T-helper 17 cell (primary cell): ENCODE data around the gene KIRREL2. TPM values are rescaled to one million over a fixed set of nuclear protein-coding genes. Genes with fewer than 3 reads are reported as not detected.

ENCODE experiments used
- ATAC-seq: fragments of 150-1000 bp; cut with Tn5 transposase; 2 replicates; pipeline ENCODE4 v1.10.0; 2021; ENCODE audit warnings: mild to moderate bottlenecking, moderate library complexity
- DNase-seq, 3 donors: peaks; one replicate each; pipeline versions ENCODE4 v3.0.0 to v3.0.0-alpha.2; 2020 to 2021
- H3K9me3 ChIP-seq: one replicate; pipeline ENCODE4 v1.7.0; 2013; ENCODE audit warnings: low read length, mild to moderate bottlenecking; ENCODE audit not compliant: control insufficient read depth, poor library complexity, severe bottlenecking
- H3K27ac Mint-ChIP-seq: one replicate; pipeline ENCODE4 v1.8.0; 2022; ENCODE audit warnings: mild to moderate bottlenecking, moderate library complexity, mixed read lengths
- H3K27me3 Mint-ChIP-seq: one replicate; pipeline ENCODE4 v1.8.0; 2022; ENCODE audit warnings: mixed read lengths
- H3K36me3 Mint-ChIP-seq: one replicate; pipeline ENCODE4 v1.8.0; 2022; ENCODE audit warnings: low read depth, mixed read lengths
- H3K4me1 Mint-ChIP-seq: one replicate; pipeline ENCODE4 v1.8.0; 2022; ENCODE audit warnings: mild to moderate bottlenecking, mixed read lengths
- H3K4me3 Mint-ChIP-seq: one replicate; pipeline ENCODE4 v1.8.0; 2022; ENCODE audit warnings: mild to moderate bottlenecking, moderate library complexity, mixed read lengths
- total RNA-seq, 4 donors: library from RNA in 2 of 4; stranded (reverse) in 2 of 4; gene quantifications; one replicate each; pipeline ENCODE4 v1.2.3 and lab custom pipeline; 2022 to 2026

Gene KIRREL2
- total RNA-seq (not detected), total RNA-seq (lab: John Stamatoyannopoulos, UW) (0 to 0.15 reads per million in 2 donors)

GRCh38 chr19:35856546-35857149 is at the start of gene KIRREL2:
Gene KIRREL2 (plus strand): TSS chr19:35856911. CDS start chr19:35857120, 209 bp downstream.
- H3K4me3 Mint-ChIP-seq = peak within 1 kb of the TSS; percentile 89
- ATAC-seq (peak; percentile 51), DNase-seq (no peak)
- peaks cover 15% of the 10 kb centered on the region for H3K4me1 Mint-ChIP-seq
- H3K9me3 ChIP-seq = no peaks in the 10 kb centered on the region
- H3K27ac Mint-ChIP-seq = no peak within 1 kb of the TSS
- H3K27me3 Mint-ChIP-seq = peaks cover 73% of the 10 kb centered on the region
- H3K36me3 Mint-ChIP-seq = peaks cover 12% of the 10 kb centered on the region

- ATAC-seq (no peak), DNase-seq (no peak)
- H3K27ac Mint-ChIP-seq = peak overlapping the region; percentile 51
- no peaks in the 10 kb centered on the region for H3K36me3 Mint-ChIP-seq
- H3K4me1 Mint-ChIP-seq = peaks cover 13% of the 10 kb centered on the region
- peaks cover 28% of the 10 kb centered on the region for H3K27me3 Mint-ChIP-seq
- H3K9me3 ChIP-seq = no peaks in the 10 kb centered on the region
- H3K4me3 Mint-ChIP-seq = no peak overlapping the region
Measured at GRCh38 chr19:35807633-35808032, 49.1 kb upstream of the KIRREL2 start.

GRCh38 chr19:35811317-35812219 is 45.1 kb upstream of the KIRREL2 start:
- no peak overlapping the region for H3K27ac Mint-ChIP-seq
- H3K9me3 ChIP-seq = no peaks in the 10 kb centered on the region
- peaks cover 43% of the 10 kb centered on the region for H3K27me3 Mint-ChIP-seq
- H3K36me3 Mint-ChIP-seq = no peaks in the 10 kb centered on the region
- H3K4me1 Mint-ChIP-seq = peaks cover 2% of the 10 kb centered on the region
- ATAC-seq = no peak
- DNase-seq = no peak
- H3K4me3 Mint-ChIP-seq = no peak overlapping the region

- H3K36me3 Mint-ChIP-seq = no peaks in the 10 kb centered on the region
- no peak for DNase-seq
- no peak for ATAC-seq
- no peaks in the 10 kb centered on the region for H3K9me3 ChIP-seq
- peaks cover 46% of the 10 kb centered on the region for H3K27me3 Mint-ChIP-seq
- H3K27ac Mint-ChIP-seq = no peak within 1 kb of the TSS
- peaks cover 2% of the 10 kb centered on the region for H3K4me1 Mint-ChIP-seq
- no peak within 1 kb of the TSS for H3K4me3 Mint-ChIP-seq
Measured at GRCh38 chr19:35812220-35813042, 44.3 kb upstream of the KIRREL2 start, which contains the start of gene PRODH2. Gene PRODH2 (minus strand): TSS chr19:35812845. CDS start chr19:35812805, 40 bp downstream.

- no peak overlapping the region for H3K27ac Mint-ChIP-seq
Measured at GRCh38 chr19:35813043-35813890, 43.4 kb upstream of the KIRREL2 start.

GRCh38 chr19:35816262-35816661 is 40.4 kb upstream of the KIRREL2 start:
- peak overlapping the region; percentile 45 for H3K4me3 Mint-ChIP-seq
- no peaks in the 10 kb centered on the region for H3K9me3 ChIP-seq
- H3K36me3 Mint-ChIP-seq = peaks cover 3% of the 10 kb centered on the region
- H3K27me3 Mint-ChIP-seq = peaks cover 36% of the 10 kb centered on the region
- H3K27ac Mint-ChIP-seq = peak overlapping the region; percentile 60
- H3K4me1 Mint-ChIP-seq = peaks cover 2% of the 10 kb centered on the region
- ATAC-seq = no peak
- no peak for DNase-seq

More at GRCh38 chr19:35813043-35813890, 43.4 kb upstream of the KIRREL2 start:
- peaks cover 43% of the 10 kb centered on the region for H3K27me3 Mint-ChIP-seq
- H3K36me3 Mint-ChIP-seq = peaks cover under 1% of the 10 kb centered on the region
- no peak for ATAC-seq
- no peaks in the 10 kb centered on the region for H3K9me3 ChIP-seq
- no peak overlapping the region for H3K4me3 Mint-ChIP-seq
- peaks cover 2% of the 10 kb centered on the region for H3K4me1 Mint-ChIP-seq
- no peak for DNase-seq

GRCh38 chr19:35816846-35817245 is 39.9 kb upstream of the KIRREL2 start:
- no peak for ATAC-seq
- peaks cover 33% of the 10 kb centered on the region for H3K27me3 Mint-ChIP-seq

GRCh38 chr19:35818445-35818844 is 38.3 kb upstream of the KIRREL2 start:
- DNase-seq = no peak
- peaks cover 29% of the 10 kb centered on the region for H3K27me3 Mint-ChIP-seq
- no peaks in the 10 kb centered on the region for H3K9me3 ChIP-seq
- peaks cover 2% of the 10 kb centered on the region for H3K4me1 Mint-ChIP-seq
- H3K27ac Mint-ChIP-seq = no peak overlapping the region
- H3K4me3 Mint-ChIP-seq = no peak overlapping the region
- peaks cover 3% of the 10 kb centered on the region for H3K36me3 Mint-ChIP-seq
- ATAC-seq = no peak

More at GRCh38 chr19:35816846-35817245, 39.9 kb upstream of the KIRREL2 start:
- DNase-seq = no peak
- H3K4me3 Mint-ChIP-seq = no peak overlapping the region
- H3K27ac Mint-ChIP-seq = peak overlapping the region; percentile 60
- H3K36me3 Mint-ChIP-seq = peaks cover 3% of the 10 kb centered on the region
- no peaks in the 10 kb centered on the region for H3K9me3 ChIP-seq
- H3K4me1 Mint-ChIP-seq = peaks cover 2% of the 10 kb centered on the region

GRCh38 chr19:35822579-35822978 is 34.1 kb upstream of the KIRREL2 start:
- Mint-ChIP-seq H3K4me3 (no peak overlapping the region), H3K27ac (no peak overlapping the region), H3K36me3 (peaks cover 3% of the 10 kb centered on the region), H3K4me1 (peaks cover 2% of the 10 kb centered on the region), H3K27me3 (peaks cover 33% of the 10 kb centered on the region)
- ATAC-seq (no peak), DNase-seq (no peak)
- H3K9me3 ChIP-seq = no peaks in the 10 kb centered on the region

GRCh38 chr19:35824150-35824549 is 32.6 kb upstream of the KIRREL2 start:
- H3K9me3 ChIP-seq = no peaks in the 10 kb centered on the region
- no peaks in the 10 kb centered on the region for H3K4me1 Mint-ChIP-seq
- no peak overlapping the region for H3K27ac Mint-ChIP-seq
- peaks cover 26% of the 10 kb centered on the region for H3K27me3 Mint-ChIP-seq
- ATAC-seq (no peak), DNase-seq (no peak)
- no peak overlapping the region for H3K4me3 Mint-ChIP-seq
- H3K36me3 Mint-ChIP-seq = no peaks in the 10 kb centered on the region

- Mint-ChIP-seq H3K36me3 (peaks cover 3% of the 10 kb centered on the region), H3K27me3 (peaks cover 34% of the 10 kb centered on the region), H3K27ac (no peak overlapping the region), H3K4me3 (no peak overlapping the region), H3K4me1 (no peaks in the 10 kb centered on the region)
- H3K9me3 ChIP-seq = no peaks in the 10 kb centered on the region
- ATAC-seq = peak; percentile 56
- peak in 1 of 3 donors; percentile 29 for DNase-seq
Measured at GRCh38 chr19:35828692-35829301, 27.9 kb upstream of the KIRREL2 start.

GRCh38 chr19:35830986-35831385 is 25.7 kb upstream of the KIRREL2 start:
- Mint-ChIP-seq H3K4me3 (no peak overlapping the region), H3K4me1 (no peaks in the 10 kb centered on the region), H3K36me3 (peaks cover 3% of the 10 kb centered on the region), H3K27me3 (peaks cover 33% of the 10 kb centered on the region), H3K27ac (no peak overlapping the region)
- DNase-seq = no peak
- no peaks in the 10 kb centered on the region for H3K9me3 ChIP-seq
- no peak for ATAC-seq
